Measurements from ENCODE around the gene UBE2O. TPM values are rescaled to one million over a fixed set of nuclear protein-coding genes. Genes with fewer than 3 reads are reported as not detected.

Gene UBE2O
- total RNA-seq, 1 experiment from 2014 or later = 52.6 TPM

GRCh38 chr17:76357597-76358158 is 95.3 kb downstream of the UBE2O start:
- no peak overlapping the region for H3K56ac ChIP-seq (ENCODE audit: insufficient read length, low read depth, low read length)
- H3K4me2 ChIP-seq (ENCODE audit: insufficient read depth, insufficient read length, low read length) = no peak overlapping the region
- TF ChIP-seq CTCF (conservative IDR thresholded peaks at IDR 0.05) = no peak
- no peak overlapping the region for H3K18ac ChIP-seq (ENCODE audit: insufficient read length, low read depth, low read length)
- DNase-seq = no peak
- no peak overlapping the region for H3K4me3 Mint-ChIP-seq
- no peak overlapping the region for H2BK20ac ChIP-seq (ENCODE audit: low read depth, low read length, poor library complexity, severe bottlenecking)
- H2AK5ac ChIP-seq (ENCODE audit: insufficient read length, low read length) = no peak overlapping the region
- H3K27ac ChIP-seq (ENCODE audit: insufficient read length, low read depth, low read length) = no peak overlapping the region
- no peaks in the 10 kb centered on the region for H3K9me3 ChIP-seq (ENCODE audit: control insufficient read depth, low read depth, low read length)
- H3K27me3 Mint-ChIP-seq (ENCODE audit: low read depth) = no peaks in the 10 kb centered on the region; the same call in 1 of the 2 replicates
- no peaks in the 10 kb centered on the region for H3K79me1 ChIP-seq (ENCODE audit: insufficient read depth, low read depth, low read length, poor library complexity, severe bottlenecking)
- WGBS (ENCODE audit: extremely low coverage, insufficient read length, low lambda C conversion rate) = no CpG with 5 or more reads among the region's 6 CpGs
- no peak overlapping the region for H4K91ac ChIP-seq (ENCODE audit: insufficient read length, low read depth, low read length)
- no peak overlapping the region for H3K27ac Mint-ChIP-seq
- H2BK120ac ChIP-seq (ENCODE audit: low read depth, low read length, poor library complexity, severe bottlenecking) = no peak overlapping the region
- H4K8ac ChIP-seq (replicated peaks; ENCODE audit: insufficient read length, low read depth, low read length) = no peak overlapping the region
- peaks cover 4% of the 10 kb centered on the region for H3K23me2 ChIP-seq (ENCODE audit: insufficient read length, low read depth, low read length, poor library complexity, severe bottlenecking)
- H3K9me3 Mint-ChIP-seq = no peaks in the 10 kb centered on the region
- no peaks in the 10 kb centered on the region for H3K79me2 ChIP-seq (ENCODE audit: insufficient read depth, low read length)
- H3T11ph ChIP-seq (ENCODE audit: low read length) = no peak overlapping the region
- no peak overlapping the region for H3K14ac ChIP-seq (ENCODE audit: insufficient read depth, low read length)
- H2AFZ ChIP-seq (ENCODE audit: low read length) = no peak overlapping the region
- no peak overlapping the region for H3K4ac ChIP-seq (ENCODE audit: low read depth, low read length)
- no peak overlapping the region for H2BK12ac ChIP-seq (ENCODE audit: insufficient read length, low read depth, low read length)
- H3K4me1 Mint-ChIP-seq = peaks cover 15 to 19% of the 10 kb centered on the region in 2 experiments
- H2BK15ac ChIP-seq (ENCODE audit: low read depth, low read length) = no peak overlapping the region
- no peak overlapping the region for H4K5ac ChIP-seq (ENCODE audit: insufficient read length, low read depth, low read length)
- H4K20me1 ChIP-seq (ENCODE audit: control insufficient read depth, insufficient read depth, insufficient read length) = no peaks in the 10 kb centered on the region
- no peak overlapping the region for H3K9ac ChIP-seq (ENCODE audit: extremely low read depth, insufficient read length, low read length)
- no peaks in the 10 kb centered on the region; a peak in 2 of 7 replicates for H3K36me3 Mint-ChIP-seq (ENCODE audit: insufficient read depth in 1 of 3, low read depth in 3 of 3)
- no peaks in the 10 kb centered on the region for H3K4me1 ChIP-seq (ENCODE audit: insufficient read depth, low read length)
- H3K23ac ChIP-seq (ENCODE audit: insufficient read length, low read depth, low read length) = no peak overlapping the region
- no peaks in the 10 kb centered on the region for H3K27me3 ChIP-seq (ENCODE audit: insufficient read depth, low read length)
- no peak overlapping the region for H2BK5ac ChIP-seq (ENCODE audit: insufficient read length, low read length)
